K562 treated with DMSO at 1 percent for 4 hours (cell line): ENCODE results near the gene INKA1. TPM values are rescaled to one million over a fixed set of nuclear protein-coding genes. Genes with fewer than 3 reads are reported as not detected.

ENCODE experiments used
- total RNA-seq: library from RNA; unstranded; fragments of 300-600 nt; gene quantifications from 2 replicates; pipeline ENCODE4 v1.2.3, GENCODE V29; 2022; ENCODE audit not compliant: insufficient read depth

The INKA1 gene
- 1.3 and 2.2 TPM in 2 replicates for total RNA-seq

DNA sequence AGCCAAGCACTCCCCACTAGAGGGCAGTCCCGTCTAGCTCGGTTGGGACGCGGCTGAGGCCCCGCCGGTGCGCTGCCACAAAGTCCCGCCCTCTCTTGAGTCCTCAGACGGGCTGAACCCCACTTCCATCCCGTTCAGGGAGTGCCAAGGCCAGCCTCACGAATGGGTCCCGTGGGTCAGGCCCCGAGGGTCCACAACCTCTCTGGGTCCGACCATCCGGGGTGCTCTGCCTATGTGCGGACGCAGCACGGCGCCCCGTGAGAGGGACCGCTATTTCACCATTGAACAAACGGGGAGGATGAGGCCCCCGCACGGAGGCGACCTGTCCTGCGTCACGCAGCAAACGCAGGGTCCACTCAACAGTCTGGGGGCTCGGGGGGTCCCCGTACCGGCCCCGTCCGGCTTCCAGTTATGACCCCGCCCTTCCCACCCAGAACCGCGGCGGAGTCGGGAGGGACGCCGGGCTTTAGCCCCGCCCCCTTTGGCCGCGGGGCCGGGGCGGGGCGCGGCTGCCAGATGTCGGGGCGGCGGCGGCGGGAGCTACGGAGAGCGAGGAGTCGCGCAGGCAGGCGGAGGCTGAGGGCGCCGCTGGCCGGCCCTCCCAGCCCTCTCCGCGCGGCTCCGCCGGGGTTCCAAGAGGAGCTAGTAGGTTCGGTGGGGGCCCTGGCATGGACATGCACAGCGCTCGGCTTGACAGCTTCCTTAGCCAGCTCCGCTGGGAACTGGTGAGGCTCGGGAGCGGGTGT lies at the start of gene INKA1:
TSS of gene INKA1 (plus strand) at position 543 of the 746 bp plus-strand sequence. CDS start at position 675, 132 bp downstream.

DNA sequence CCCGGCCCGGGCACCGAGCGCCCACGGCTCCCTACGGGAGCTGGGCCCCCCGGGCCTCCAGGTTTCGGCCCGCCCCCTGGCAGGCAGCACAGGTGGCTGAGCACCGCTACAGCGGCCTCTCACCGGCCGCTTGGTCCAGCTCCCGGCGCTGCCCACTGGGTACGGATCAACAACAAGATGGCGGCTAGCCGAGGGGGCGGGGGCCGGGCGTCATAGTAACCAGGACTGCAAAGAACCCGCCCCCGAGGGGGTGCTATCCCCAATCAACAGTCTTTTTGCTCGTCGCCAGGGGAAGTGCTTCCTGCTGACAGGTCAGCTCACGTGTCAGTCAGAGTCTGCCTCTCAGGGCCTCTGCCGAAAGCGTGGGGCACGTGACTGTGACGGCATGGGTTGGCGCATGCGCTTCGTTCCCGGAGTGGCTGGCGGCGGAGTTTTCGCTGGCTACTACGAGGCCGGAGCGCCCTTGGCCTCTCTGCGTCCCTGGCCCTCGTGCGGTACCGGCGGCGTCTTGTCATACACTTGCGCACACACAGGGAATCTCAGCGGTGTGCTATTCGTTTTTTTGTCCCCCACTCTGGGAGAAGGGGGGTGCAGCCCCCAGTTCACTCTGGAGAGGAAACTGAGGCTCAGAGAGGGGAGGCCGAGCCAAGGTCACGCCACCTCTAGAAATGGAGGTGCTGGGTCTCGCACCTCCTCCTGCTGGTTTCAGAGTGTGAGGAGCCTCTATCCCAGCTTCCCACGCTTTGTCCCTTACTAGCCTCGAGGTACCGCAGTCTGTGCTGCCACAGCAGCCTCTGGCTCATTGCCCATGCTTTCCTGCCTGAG lies 16.5 kb upstream of the INKA1 start, which contains the start of gene IP6K1:
TSS of gene IP6K1 (minus strand) at position 186 of the 825 bp plus-strand sequence. CDS start 38,502 bp downstream, outside the sequence.

DNA sequence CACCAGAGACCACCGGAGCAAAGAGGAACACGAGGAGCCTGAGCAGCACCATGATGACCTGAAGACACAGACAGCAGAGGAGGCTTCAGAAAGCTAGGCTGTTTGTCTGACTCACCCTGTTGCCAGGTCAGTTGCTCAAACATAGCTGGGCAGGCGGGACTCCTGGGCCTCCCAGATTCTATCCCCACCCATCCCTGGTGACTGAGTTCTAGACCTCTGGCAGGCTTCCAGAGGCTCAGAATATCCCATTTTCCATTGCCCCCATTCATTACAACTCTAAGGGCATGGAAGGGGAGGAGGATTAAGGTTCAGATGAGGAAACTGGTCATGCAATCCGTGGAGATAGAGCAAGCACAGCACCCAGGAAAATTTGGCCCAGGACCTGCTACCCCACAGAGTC lies 3.3 kb upstream of the INKA1 start, which contains the start of gene CDHR4:
TSS of gene CDHR4 (minus strand) at position 113 of the 400 bp plus-strand sequence. CDS start at position 52, 61 bp downstream.

DNA sequence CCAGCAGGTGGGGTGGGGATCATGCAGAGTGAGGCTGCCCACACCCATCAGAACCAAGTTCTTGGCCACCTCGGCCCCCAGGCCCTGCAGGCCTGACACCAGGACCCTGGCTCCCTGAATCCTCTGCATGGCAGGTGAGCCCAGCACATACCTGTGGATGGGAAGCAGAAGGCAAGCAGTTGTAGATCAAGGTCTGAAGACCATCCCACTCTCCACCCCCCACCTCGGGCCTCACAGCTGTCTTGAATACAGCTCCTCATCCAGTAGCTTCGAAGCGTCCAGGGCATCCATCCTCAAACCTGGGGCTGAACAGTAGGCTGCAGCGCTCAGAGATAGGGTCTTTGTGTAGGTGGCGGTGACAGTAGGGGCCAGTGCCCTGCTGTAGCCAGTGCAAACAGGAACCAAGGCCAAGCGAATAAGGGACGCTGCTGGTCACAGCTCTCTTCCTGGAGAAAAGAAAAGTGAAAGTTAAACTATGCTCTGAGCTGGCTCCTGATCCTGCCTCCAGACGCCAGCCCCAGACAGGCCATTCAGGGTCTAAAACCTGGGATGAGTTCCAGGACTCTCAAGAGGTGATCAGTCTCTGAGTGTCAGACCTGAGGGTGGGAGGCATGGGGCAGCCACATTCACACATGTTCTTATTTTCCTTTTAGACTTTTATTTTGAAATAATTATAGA lies 10.6 kb downstream of the INKA1 start, which contains the start of gene UBA7:
TSS of gene UBA7 (minus strand) at position 457 of the 678 bp plus-strand sequence. CDS start at position 291, 166 bp downstream.

Other genes starting within 250 kb of the INKA1 start
- gene BSN, start 248.8 kb upstream of the INKA1 start, total RNA-seq: 0.07 and 0.21 TPM in 2 replicates
- gene APEH, start 128.9 kb upstream of the INKA1 start, total RNA-seq: 124 and 159 TPM in 2 replicates
- gene MST1, start 113.8 kb upstream of the INKA1 start, total RNA-seq: 3.2 and 3.6 TPM in 2 replicates
- 28.8 and 30.5 TPM in 2 replicates for gene RNF123, start 113.7 kb upstream of the INKA1 start, total RNA-seq
- 8.8 and 9.6 TPM in 2 replicates for gene AMIGO3, start 83.6 kb upstream of the INKA1 start, total RNA-seq
- gene GMPPB, start 79.3 kb upstream of the INKA1 start, total RNA-seq: 15.8 and 18.0 TPM in 2 replicates
- gene IP6K1, start 16.7 kb upstream of the INKA1 start, total RNA-seq: 23.4 and 31.7 TPM in 2 replicates
- gene CDHR4, start 3.4 kb upstream of the INKA1 start, total RNA-seq: not detected in 2 replicates
- gene UBA7, start 10.7 kb downstream of the INKA1 start, total RNA-seq: 12.6 and 16.8 TPM in 2 replicates
- gene TRAIP, start 53.3 kb downstream of the INKA1 start, total RNA-seq: 20.6 and 23.4 TPM in 2 replicates
- gene CAMKV, start 66.6 kb downstream of the INKA1 start, total RNA-seq: 0.25 TPM in 1 of 2 replicates, not detected in the other
- gene MST1R, start 100.6 kb downstream of the INKA1 start, total RNA-seq: 2.8 and 9.8 TPM in 2 replicates
- gene MON1A, start 126.5 kb downstream of the INKA1 start, total RNA-seq: 11.2 and 14.9 TPM in 2 replicates
- gene RBM6, start 136.9 kb downstream of the INKA1 start, total RNA-seq: 23.5 and 29.2 TPM in 2 replicates